ENCODE results near the gene CDKAL1.

DNA sequence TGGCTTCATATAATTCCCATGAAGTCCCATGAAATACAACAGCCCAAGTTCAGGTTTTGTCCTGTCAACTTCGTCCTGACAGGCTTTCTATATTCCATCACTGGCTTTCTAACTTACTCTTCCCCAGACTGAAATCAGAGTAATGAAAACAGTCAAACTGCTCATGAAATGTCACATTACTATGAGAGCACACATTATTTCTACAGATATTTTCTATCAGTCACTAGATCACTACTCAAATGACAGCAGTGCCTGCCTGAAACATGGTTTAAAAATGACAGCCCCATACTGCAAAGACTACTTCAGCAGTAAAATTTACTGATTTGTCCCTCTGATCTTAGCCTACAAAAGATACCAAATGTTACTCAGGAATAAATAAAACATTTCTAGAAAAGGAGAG lies 616.4 kb downstream of the CDKAL1 start:
- TF ChIP-seq, protein P1, sequence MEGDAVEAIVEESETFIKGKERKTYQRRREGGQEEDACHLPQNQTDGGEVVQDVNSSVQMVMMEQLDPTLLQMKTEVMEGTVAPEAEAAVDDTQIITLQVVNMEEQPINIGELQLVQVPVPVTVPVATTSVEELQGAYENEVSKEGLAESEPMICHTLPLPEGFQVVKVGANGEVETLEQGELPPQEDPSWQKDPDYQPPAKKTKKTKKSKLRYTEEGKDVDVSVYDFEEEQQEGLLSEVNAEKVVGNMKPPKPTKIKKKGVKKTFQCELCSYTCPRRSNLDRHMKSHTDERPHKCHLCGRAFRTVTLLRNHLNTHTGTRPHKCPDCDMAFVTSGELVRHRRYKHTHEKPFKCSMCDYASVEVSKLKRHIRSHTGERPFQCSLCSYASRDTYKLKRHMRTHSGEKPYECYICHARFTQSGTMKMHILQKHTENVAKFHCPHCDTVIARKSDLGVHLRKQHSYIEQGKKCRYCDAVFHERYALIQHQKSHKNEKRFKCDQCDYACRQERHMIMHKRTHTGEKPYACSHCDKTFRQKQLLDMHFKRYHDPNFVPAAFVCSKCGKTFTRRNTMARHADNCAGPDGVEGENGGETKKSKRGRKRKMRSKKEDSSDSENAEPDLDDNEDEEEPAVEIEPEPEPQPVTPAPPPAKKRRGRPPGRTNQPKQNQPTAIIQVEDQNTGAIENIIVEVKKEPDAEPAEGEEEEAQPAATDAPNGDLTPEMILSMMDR (conservative IDR thresholded peaks at IDR 0.05; ENCODE audit: low read depth, low read length) = no peak
- no peak for TF ChIP-seq EZH2 (IDR thresholded peaks at IDR 0.05; ENCODE audit: low read length, unreplicated experiment)
